GM18507 (cell line): Measurements from ENCODE around the gene PSD.

ENCODE experiments used
- DNase-seq: peaks from one replicate; pipeline ENCODE4 v3.0.0; 2011; ENCODE audit warnings: low read depth; ENCODE audit not compliant: insufficient read length; ENCODE audit errors: extremely low spot score
- FAIRE-seq: peaks from 2 replicates; lab custom pipeline; 2011; peaks lifted over from hg19 to GRCh38; lab: Jason Lieb, UNC

PSD gene

DNA sequence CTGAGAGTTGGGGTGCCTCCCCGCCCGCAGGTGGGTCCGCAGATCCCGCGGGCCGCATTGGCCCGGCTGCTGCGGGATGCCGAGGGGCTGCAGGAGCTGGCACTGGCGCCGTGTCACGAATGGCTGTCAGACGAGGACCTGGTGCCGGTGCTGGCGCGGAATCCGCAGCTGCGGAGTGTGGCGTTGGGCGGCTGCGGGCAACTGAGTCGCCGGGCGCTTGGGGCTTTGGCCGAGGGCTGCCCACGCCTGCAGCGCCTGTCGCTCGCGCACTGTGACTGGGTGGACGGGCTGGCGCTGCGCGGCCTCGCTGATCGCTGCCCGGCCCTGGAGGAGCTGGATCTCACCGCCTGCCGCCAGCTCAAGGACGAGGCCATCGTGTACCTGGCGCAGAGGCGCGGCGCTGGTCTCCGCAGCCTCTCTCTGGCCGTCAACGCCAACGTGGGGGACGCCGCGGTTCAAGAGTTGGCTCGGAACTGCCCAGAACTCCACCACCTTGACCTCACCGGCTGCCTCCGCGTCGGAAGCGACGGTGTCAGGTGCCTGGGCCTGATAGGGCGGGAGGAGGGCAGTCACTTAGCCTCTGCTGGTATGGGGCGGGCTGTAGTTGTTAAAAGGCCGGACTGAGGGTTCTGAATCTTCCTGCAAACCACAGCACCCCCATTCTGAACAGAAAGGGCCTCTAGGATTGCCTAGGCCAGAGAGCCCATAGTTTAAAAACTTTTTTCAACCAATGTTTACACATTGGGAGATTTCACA lies 3.4 kb upstream of the PSD start:
- no peak for DNase-seq
- FAIRE-seq = no peak

DNA sequence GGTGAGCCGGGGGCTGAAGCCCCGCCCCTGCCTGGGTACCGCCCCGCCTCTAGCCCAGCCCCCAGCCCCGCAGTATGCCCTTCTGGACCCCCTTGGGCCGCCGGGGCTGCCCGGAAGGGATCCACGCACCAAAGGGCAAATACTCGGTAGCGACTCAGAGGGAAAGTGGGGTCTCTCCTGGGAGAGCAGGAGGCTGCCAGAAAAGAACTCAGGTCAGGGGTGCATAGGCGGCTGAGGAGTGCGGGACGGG lies 2.8 kb upstream of the PSD start:
- FAIRE-seq (no peak), DNase-seq (no peak)

DNA sequence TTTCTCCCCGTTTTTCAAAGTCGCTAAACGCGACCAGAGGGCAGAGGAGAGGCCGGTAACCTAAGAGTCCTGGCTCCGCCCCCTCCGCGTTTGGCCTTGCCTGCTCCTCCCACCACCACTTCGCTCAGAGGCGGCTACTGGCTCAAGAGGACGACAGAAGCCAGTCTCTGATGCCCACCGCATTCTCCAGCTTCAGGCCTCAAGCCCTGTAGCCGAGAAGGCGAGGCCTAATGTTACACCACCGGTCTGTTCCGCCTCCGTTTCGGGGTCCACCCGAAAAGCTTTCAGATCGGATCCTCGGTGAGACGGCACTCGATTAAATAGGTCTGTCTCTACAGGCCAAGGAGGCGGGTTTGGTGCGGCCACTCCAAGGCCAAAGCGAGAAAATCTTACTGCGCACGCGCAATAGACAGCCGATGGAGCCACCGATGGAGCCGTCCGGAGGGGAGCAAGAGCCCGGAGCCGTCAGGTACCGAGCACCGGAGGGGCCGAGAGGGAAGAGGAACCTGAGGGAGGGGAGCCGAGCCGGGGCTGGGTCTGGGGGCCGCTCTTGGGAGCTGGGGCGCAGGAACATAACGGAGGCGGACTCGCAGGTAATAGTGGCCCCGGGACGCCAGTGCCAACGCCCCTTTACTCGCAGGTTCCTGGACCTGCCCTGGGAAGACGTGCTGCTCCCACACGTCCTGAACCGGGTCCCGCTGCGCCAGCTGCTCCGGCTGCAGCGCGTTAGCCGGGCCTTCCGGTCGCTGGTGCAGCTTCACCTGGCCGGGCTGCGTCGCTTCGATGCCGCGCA lies 2.3 kb upstream of the PSD start, which contains the start of gene FBXL15:
TSS of gene FBXL15 (plus strand) at position 123 of the 793 bp plus-strand sequence. CDS start at position 417, 294 bp downstream.
- FAIRE-seq (peak; percentile 96), DNase-seq (peak; percentile 96)

DNA sequence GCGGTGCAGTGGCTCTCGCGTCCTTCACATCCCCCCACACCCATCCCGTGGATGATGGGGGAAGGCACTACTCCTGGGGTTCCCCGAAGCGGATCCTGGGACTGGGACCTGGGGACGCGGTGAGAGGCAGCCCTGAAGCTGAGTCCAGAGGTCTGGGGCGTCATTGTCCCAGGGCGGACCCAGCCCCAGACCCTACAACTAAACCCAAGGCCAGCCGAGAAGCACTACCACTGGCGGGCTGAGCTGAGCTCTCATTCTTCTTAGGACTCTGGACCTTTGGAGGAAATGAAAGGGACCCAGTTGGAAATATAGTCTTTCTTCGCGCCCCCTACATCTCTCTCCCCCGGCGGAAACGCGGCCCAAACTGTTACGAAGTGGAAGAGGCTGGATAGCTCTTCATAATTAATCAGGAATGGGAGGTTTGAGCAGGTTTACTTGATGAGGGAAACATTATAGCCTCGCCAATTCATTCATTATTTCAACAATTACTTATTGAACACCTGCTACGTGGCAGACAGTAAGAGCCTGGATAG lies 1.7 kb upstream of the PSD start:
- no peak for FAIRE-seq
- DNase-seq = no peak

DNA sequence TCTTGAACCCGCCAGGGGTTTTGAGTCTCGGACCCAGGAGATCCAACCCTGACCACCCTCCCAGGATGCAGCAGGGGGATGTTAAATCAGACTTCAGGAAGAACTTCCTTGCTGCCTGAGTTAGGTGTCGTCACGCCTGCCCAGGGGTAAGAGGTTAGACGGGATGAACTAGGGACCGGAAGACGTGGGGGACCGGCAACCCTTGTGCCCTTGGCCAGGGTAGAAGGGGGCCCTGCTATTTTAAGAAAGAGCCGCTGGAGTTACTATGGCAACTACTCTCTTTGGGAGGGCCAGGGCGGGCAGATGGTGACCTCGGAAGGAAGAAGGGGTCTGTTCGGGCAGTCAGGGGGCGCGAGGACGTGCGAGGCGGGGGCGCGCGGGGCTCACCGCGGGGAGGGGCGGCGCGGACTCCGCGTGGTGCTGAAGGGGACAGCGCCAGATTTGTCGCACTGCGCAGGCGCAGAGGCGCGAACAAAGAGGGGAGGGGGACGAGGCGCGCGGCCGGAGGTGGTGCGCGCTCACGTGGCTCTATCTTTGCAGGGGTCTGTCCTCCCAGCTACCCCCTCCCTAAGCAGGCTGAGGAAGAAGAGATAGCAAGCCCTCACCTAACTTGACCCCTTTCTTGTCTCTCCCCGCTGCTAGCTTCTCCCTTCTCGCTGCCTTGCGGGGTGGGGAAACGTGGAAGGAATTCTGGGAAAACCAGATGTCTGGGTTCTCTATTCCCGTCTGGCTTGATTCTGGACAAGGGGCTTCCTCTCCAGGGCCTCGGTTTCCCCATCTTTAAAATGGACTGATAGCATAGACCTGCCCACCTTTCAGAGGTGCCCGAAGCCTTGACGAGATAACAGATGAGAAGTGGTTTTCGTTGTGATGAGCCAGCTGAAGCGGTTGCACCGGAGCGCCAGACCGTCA lies 940 bp upstream of the PSD start:
- FAIRE-seq (peak; percentile 5), DNase-seq (no peak)

DNA sequence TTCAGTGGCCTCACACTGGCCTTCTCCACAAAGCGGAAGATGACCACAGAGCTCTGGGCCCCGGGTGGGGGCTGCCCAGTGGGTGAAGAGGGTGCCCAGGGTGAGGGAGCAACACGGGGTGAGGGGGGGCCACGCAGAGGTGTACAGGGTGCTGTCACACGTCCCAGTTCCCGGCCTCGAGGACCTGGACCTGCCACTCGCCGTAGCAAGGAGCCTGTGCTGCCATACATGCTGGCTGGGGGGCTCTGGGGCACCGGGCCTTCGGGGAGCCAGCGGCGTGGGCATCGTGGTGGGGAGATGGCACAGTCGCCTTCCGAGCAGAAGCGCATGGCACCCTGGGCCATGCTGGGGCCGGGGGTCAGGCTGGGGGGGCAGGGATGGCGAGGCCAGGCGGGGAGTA lies 1.9 kb downstream of the PSD start:
- FAIRE-seq (no peak), DNase-seq (no peak)

DNA sequence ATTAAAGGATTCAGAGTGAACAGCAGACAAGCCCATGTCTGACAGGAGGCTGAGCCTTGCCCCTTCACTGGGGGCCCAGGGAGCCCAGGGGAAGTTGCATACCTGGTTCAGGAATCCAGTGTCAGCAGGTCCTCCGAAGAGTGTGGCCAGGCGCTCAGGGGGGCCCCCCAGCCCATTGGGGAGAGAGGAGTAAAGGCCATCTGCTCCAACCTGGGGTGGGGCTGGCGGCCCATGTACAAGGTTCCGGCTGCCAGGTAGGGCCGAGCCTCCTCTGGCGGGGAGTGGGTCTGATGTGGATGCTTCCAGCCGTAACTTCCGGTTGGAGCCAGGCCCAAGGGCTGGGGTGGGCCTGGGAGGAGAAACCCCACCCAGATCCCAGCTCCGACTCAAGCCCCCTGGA lies 2.3 kb downstream of the PSD start:
- FAIRE-seq = no peak
- no peak for DNase-seq

DNA sequence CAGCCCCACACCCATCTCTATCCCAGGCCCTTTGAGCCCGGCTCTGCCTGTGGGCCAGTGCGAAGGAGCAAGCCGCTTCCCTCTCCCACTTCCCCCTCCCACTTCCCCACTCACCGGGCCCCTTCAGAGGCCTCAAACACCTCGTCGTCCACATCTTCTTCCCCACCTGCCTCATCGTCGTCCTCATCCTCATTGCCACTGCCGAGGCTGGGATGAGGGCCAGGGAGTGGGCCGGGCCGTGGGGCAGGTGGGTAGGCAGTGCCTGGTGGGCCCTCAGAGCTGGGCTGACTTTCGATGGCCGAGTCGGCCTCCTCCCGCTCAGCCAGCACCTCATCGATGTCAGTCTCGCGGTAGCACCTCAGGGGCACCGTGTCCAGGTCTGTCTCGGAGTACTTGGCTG lies 3.8 kb downstream of the PSD start:
- DNase-seq (no peak), FAIRE-seq (no peak)

DNA sequence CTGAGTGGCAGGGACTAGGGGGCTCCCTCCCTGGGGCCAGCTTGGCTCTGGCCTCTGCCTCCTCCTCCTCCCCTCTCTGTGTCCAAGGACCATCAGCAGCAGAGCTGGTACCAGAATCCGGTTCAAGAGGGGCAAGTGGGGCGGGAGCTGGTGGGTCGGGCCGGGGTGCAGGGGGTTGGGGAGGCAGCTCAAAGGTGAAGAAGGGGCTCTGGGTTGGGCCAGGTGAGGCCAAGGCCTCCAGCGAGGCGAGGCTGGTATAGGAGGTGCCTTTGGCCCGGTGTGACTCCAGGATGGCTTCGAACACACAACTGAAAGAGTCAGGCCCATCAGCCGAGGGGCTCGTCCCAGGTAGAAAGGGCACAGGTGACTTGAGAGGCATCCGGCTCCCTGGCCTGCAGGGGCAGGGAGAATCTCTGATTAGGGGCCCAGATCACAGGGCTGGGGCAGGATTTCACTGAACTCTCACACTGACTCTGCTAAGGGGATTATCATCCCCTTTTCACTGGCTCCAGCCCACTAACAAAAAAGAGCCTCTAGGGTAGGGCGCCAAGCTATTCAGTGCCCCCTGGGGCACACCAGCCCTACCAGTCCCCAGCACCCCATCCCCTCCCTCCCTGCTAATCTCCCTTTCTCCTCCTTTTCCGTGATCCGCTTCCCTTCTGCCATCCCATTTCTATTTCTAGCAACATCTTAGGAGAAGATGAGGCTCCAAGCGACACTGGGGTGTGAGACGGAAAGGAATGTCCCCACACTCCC lies 4.6 kb downstream of the PSD start:
- no peak for FAIRE-seq

DNA sequence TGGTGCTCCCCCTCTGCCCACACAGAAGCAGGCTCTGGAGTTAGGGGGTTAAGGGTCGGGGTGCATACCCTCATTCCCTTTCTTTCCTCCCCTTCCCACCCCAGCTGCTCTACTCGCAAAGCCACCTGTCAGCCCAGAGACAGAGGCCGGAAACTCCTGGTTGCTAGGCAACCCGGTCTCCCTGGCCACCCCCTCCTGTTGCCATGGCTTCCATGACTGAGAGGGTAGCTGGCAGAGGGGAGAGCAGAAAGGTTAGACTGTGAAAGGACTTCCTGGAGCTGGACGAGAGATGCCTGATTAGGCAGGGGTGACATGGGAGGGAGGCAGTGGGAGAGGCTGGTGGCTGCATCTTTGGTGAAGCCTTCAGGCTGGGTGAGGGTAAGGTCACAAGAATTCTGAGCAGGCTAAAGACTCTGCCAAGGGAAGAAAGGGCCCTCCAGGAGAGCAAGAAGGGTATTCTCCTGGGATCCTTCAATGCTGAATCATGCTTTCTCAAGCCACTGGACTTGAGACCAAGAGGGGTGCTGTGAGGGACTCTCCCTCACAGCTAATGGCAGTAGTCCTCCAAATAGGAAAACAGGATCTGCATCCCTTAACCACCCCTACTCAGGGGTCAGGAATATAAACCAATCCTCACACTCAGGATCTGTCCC lies 5.4 kb downstream of the PSD start:
- DNase-seq (peak; percentile 53), FAIRE-seq (peak; percentile 64)

More for the DNA sequence above, 4.6 kb downstream of the PSD start:
- no peak for DNase-seq

DNA sequence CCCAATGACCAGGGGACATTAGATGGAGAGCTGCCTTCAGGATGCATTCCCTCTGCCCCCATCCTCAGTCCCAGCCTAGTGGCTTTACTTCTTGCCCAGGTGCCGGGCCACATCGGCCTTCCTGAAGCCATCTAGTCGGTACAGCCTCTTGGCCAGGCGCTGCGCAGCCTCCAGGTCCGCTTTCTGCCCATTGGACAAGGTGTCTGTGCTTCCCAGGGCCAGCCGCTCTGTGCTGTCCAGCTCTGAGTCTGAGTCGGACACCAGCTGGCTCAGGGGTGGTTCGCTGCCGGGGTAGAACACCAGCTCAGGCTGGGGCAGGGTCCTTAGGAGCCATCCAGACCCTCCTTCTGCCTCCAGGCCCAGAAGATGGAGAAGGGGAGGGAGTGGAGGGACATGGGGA lies 6.3 kb downstream of the PSD start:
- no peak for DNase-seq
- no peak for FAIRE-seq

DNA sequence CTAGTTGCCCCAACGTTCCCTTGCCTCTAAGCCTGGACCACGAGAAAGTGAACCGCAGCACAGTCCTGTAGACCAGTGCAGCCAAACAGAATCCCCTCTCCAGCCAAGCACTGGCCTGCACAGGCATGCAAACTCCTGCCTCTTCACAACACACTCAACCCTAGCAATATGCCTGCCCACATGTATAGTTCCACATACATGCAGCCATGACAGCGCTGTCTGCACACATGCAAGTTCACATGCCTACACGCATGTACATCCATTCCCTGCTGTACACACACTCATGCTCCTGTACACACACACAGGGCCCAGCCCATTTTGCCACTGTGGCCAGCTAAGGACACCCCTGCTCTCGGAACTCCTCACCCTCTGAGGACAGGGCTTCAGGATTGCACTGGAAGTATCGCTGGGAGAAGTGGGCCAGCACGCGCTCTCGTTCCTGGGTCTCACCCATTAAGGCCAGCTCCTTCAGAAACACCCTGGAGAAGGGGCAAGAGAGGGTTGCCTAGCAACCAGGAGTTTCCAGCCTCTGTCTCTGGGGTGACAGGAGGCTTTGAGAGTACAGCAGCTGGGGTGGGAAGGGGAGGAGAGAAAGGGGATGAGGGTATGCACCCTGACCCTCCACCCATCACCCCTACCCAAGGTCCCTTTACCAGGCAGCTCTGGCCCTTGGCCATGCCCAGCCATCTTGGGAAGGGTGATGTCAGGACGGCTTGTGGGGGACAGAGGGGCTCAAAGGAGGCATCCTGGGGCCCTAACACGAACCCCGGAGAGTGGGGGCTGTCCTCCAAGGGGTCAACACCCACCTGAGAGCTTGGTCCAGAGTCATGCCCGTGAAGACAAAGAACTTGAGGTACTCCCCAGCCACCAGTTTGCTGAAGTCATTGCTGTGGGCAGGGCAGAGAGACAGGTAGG lies 7.0 kb downstream of the PSD start:
- no peak for DNase-seq
- no peak for FAIRE-seq

DNA sequence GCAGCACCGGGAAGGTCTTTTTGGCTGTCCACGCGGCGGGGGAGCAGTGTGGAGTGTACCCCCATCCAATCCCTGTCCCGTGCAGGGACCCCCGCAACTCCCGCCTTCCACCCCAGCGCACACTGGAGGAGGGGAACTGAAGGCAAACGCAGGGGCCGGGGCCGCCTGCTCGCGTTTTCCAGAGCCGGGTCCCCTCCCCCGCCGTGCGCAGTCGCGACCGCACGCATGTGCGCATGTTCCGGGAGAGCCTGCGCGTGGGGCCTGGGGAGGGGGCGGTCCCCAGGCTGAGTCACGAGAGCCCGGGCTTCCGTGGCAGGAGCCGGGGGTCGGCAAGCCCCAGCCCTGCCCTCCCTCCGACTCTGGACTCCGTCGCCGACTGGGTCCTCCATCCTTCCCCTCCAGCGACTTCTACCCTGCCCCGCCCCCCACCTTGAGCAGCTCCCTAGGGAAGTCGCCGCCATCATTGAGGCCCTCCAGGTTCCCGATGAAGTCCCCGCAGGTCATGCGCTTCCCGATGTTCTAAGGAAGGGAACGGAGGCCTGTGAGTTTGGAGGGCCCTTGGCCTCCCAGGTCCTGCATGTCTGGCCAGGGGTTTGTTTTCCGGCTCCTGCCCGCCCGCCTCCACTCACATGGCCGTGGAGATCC lies 8.0 kb downstream of the PSD start:
- FAIRE-seq (no peak), DNase-seq (no peak)

DNA sequence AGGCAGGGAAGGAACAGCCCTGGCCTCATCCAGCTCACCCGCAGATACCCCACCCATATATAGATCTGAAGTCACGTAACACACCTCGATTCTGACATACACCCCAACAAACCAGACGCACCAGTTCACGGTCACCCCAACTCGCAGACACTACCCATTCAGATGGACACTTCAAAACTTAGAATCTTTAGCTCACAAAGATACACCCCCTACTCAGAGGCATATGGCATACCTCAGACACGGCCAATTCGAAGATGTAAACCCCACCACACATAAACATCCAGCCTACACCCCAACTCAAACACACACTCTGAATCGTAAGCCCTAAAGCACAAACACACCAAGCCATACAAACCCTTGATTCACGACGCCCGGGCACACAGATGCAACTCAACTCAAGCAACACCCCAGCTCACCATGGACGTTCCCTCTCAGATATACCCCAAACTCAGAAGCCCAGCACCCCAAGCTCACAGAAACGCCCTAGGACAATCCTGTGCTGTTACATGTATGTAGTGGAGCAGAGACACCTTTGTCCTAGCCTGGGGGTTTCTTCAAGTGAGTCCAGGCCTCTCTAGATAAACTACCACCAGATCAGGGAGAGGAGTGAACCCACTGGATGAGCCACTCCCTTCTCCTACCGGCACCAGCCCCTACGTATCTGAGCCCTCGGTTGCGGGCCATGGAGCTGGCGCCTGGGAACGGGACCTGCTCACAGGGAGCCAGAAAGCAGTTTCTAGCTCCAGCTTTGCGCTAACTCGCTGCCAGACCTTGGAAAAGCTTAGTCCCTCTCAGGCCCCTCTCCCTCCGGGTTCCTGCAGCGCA lies 8.8 kb downstream of the PSD start:
- no peak for FAIRE-seq
- DNase-seq = no peak

DNA sequence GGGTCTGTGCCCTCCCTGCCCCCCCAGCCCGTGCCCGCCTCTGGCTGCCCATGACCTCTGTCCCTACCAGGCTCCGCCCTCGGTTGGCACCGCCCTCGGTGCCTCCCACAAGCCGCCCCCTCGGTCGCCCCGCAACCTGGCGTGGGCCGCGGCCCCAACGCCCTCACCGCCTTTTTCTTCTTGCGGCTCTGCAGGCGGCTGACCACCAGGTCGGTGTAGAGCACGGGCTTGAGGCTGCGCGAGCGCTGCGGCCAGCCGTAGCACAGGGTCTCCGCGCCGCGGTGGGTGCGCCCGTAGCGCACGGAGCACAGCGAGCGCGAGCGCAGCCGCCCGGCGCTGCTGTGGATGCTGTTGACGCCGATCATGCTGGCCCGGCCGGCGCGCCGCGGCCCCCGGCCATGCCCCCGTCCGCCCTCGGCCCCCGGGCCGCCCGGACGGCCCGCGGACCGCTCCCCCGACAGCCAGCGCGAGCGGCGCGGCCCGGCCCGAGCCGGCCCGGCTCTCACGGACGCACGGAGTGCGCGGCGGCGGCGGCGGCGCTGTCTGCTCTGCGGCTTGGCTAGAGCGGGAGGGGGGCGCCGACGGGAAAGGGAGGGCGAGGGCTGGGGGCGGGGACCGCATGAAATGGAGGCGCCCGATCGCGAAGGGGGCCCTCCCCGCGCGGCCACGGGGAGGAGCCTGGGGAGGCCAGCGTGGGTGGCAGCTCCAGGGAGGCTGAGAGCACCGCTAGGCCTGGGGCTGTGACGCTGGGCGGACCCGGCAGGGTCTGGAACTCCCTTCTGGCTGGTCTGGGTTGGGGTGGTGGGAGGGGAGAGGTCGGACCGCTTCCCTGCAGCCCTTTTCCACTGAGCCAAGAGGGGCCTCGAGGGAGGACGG lies 9.6 kb downstream of the PSD start:
- no peak for FAIRE-seq
- DNase-seq = no peak
